GM12873 (cell line): ENCODE measurements around the gene PPP1CC.

Experiments used
- TF ChIP-seq, protein P1 (sequence below): IDR thresholded peaks from 2 replicates; pipeline ENCODE4 v1.5.1; 2012; ENCODE audit warnings: low read depth, mild to moderate bottlenecking, moderate library complexity, low read length, control low read depth; ENCODE audit not compliant: insufficient read depth; ENCODE audit errors: missing control alignments

PPP1CC gene

DNA sequence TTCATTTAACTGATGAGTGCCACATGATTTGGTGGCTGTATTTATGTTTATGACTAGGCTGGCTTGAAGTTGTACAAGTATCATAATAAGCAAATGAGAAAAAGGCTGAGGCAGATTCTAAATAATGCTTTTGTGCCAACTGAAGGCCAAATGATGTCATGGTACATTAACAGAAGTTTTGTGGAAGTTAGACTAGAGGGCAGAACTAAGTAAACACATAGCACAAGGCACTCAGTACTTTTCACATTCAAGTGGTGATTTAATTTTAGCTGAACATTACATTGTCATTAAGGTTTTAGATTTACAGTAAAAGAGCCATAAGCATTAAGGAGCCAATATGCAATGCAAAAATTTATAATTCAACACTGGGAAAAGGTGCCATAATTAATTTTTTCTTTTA is 21.1 kb downstream of the PPP1CC start:
- TF ChIP-seq, protein P1, sequence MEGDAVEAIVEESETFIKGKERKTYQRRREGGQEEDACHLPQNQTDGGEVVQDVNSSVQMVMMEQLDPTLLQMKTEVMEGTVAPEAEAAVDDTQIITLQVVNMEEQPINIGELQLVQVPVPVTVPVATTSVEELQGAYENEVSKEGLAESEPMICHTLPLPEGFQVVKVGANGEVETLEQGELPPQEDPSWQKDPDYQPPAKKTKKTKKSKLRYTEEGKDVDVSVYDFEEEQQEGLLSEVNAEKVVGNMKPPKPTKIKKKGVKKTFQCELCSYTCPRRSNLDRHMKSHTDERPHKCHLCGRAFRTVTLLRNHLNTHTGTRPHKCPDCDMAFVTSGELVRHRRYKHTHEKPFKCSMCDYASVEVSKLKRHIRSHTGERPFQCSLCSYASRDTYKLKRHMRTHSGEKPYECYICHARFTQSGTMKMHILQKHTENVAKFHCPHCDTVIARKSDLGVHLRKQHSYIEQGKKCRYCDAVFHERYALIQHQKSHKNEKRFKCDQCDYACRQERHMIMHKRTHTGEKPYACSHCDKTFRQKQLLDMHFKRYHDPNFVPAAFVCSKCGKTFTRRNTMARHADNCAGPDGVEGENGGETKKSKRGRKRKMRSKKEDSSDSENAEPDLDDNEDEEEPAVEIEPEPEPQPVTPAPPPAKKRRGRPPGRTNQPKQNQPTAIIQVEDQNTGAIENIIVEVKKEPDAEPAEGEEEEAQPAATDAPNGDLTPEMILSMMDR, result no peak

DNA sequence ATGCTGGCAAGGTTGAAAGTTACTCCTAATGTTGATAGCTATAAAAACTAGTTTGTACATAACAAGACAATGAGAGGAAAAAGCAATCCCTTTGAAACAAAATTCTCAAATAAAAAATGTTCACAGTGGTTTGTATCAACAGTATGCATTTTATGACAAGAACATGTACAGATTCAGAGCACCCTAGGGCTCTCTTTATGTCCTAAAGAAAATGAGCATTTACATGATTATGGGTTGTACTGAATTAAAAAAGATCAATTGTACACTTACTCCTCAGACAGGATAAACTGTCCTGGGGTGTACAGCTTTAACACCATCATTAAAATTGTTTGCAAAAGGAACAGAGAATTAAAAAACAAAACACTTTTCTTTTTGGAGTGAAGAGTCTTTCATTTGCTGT is 22.2 kb downstream of the PPP1CC start:
- TF ChIP-seq, protein P1, result no peak

DNA sequence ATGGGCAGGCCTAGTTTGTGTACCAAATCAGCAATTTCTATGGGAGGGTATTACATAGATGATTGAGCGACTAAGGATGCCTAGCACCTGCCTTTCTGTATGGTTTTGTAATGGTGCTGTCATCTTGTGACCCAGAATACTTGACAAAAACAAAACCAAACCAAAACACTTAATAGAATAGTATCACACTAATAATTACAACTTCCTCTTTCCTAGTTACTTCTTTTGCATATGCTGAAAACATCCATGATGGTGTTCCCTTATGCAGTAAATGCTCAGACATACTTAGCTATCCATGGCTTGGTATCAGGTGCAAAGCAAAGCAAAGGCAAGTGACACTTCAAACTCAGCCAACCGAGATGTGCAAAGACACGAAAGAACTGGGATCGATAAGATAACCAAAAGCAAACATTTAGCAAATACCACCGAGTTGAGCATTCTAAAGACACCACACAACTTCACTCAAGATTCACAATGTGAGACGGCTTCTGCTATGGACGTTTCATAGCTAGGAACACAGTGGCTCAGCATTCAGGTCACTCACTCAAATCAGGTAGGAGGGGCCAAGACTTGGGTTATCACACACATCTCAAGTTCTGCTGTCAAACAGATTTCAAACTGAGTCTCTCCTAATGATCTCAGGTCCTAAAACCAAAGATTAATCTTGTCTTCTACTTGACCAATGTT is 24.3 kb downstream of the PPP1CC start:
- TF ChIP-seq, protein P1, result no peak

DNA sequence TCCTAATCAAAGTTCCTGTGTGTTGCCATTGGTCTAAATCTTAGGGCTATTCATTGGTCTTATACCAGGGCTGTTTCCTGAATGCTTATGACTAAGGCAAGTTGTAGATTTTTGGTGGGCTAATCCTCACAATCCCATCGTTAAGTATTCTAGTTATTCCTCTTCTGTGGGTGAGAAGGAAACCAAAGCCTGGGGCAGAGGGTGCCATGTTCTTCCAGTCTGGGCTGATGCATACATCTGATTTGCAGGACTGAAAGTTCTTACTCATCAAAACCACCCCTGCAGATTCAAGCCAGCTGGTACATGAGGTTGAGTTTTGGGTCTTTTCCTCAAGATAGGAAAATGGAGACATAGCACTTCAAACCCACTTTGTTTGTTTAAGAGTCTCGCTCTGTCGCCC is 25.7 kb downstream of the PPP1CC start:
- TF ChIP-seq, protein P1, result no peak

DNA sequence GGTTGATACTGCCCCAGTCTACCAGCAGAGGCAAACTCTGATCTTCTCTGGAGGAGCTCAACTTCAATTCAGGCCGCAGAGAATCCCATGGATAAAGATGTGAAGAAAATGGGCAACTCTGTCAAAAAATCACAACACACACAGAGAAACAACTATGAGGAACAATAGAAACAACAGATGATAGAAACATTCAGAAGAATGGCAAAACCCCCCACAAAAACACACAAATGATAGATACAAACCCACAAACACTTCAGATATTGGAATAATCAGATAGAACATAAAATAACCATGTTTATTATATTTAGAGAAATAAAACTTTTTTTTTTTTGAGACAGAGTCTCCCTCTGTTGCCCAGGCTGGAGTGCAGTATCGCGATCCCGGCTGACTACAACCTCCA is 33.8 kb downstream of the PPP1CC start:
- TF ChIP-seq, protein P1, result no peak

DNA sequence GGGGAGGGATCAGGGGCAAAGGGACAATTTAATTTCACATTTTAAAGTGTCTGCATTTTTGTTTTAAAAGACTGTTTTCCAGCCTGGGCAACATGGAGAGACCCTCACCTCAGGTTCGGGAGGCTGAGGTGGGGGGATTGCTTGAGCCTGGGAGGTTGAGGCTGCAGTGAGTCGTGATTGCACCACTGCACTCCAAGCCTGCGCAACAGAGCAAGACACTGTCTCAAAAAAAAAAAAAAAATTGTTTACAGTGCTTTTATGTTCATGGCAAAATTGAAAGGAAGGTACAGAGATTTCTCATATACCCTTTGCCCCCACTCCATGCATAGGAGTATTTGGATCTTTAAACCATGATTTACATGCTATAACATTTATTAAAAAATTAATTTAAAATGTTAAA is 37.4 kb downstream of the PPP1CC start:
- TF ChIP-seq, protein P1, result no peak

DNA sequence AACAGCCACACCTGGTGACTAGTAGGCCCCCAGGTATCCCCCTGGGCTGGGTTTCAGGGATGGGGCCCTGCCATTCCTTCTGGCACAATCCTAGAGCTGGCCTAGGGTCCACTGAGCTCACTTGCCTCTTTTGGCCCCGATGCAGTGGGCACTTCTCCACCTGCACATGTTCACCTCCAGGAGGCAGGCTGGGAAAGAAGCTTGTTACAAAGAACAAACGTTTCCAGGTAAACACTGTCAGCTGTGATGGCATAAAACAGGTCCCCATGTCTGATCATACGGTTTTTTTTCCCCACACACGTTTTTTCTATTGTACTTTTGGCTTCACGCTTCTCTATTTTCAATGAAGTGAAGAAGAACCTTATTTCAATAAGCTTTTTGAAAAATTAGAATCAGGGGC is 37.9 kb downstream of the PPP1CC start:
- TF ChIP-seq, protein P1, result peak; percentile 63
